ENCODE results near the gene PDGFRA.

DNA sequence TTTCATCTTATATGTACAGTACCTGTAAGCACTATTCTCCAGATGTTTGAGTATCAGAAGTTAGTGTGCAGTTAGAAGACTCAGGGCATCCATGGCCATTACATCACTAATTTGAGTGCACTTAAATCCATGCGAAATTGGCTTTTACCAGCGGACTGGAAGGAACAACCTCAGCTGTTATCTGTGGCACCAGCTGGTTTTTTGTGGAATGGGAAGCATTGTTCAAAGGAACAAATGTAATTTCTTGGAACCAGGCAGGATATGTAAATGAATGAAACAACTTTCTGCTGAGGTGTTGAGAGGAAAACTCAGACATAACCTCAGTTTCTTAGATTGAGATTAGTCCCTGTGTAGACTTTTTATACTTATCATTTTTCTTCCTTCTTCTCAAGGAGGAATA lies 60.2 kb downstream of the PDGFRA start:
- TF ChIP-seq MYC (IDR thresholded peaks at IDR 0.05; ENCODE audit: insufficient read depth, insufficient read length, insufficient replicate concordance, low read length, severe bottlenecking) (no peak), SIX5 (IDR thresholded peaks at IDR 0.05; ENCODE audit: low read depth, low read length, severe bottlenecking) (no peak), PML (IDR thresholded peaks at IDR 0.05; ENCODE audit: low read length) (no peak), YY1 (IDR thresholded peaks at IDR 0.05; ENCODE audit: low read depth, low read length) (no peak), EP300 (IDR thresholded peaks at IDR 0.05; ENCODE audit: borderline replicate concordance in 1 of 2, control insufficient read depth in 1 of 2, low read depth in 2 of 2, low read length in 2 of 2) (no peak), LARP7 (IDR thresholded peaks at IDR 0.05) (no peak)
- TF ChIP-seq, protein P1, sequence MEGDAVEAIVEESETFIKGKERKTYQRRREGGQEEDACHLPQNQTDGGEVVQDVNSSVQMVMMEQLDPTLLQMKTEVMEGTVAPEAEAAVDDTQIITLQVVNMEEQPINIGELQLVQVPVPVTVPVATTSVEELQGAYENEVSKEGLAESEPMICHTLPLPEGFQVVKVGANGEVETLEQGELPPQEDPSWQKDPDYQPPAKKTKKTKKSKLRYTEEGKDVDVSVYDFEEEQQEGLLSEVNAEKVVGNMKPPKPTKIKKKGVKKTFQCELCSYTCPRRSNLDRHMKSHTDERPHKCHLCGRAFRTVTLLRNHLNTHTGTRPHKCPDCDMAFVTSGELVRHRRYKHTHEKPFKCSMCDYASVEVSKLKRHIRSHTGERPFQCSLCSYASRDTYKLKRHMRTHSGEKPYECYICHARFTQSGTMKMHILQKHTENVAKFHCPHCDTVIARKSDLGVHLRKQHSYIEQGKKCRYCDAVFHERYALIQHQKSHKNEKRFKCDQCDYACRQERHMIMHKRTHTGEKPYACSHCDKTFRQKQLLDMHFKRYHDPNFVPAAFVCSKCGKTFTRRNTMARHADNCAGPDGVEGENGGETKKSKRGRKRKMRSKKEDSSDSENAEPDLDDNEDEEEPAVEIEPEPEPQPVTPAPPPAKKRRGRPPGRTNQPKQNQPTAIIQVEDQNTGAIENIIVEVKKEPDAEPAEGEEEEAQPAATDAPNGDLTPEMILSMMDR (IDR thresholded peaks at IDR 0.05 in 2 of 3, conservative IDR thresholded peaks at IDR 0.05 in 1 of 3; ENCODE audit: control insufficient read depth in 2 of 3, extremely low read depth in 1 of 3, insufficient read depth in 1 of 3, low read depth in 3 of 3, low read length in 3 of 3), result no peak
- TF ChIP-seq, protein P2, sequence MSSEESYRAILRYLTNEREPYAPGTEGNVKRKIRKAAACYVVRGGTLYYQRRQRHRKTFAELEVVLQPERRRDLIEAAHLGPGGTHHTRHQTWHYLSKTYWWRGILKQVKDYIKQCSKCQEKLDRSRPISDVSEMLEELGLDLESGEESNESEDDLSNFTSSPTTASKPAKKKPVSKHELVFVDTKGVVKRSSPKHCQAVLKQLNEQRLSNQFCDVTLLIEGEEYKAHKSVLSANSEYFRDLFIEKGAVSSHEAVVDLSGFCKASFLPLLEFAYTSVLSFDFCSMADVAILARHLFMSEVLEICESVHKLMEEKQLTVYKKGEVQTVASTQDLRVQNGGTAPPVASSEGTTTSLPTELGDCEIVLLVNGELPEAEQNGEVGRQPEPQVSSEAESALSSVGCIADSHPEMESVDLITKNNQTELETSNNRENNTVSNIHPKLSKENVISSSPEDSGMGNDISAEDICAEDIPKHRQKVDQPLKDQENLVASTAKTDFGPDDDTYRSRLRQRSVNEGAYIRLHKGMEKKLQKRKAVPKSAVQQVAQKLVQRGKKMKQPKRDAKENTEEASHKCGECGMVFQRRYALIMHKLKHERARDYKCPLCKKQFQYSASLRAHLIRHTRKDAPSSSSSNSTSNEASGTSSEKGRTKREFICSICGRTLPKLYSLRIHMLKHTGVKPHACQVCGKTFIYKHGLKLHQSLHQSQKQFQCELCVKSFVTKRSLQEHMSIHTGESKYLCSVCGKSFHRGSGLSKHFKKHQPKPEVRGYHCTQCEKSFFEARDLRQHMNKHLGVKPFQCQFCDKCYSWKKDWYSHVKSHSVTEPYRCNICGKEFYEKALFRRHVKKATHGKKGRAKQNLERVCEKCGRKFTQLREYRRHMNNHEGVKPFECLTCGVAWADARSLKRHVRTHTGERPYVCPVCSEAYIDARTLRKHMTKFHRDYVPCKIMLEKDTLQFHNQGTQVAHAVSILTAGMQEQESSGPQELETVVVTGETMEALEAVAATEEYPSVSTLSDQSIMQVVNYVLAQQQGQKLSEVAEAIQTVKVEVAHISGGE (CRISPR knock-in tag; IDR thresholded peaks at IDR 0.05), result no peak
